Measurements from ENCODE around the gene GPC3. TPM values are rescaled to one million over a fixed set of nuclear protein-coding genes. Genes with fewer than 3 reads are reported as not detected.

GPC3 gene
- total and polyA plus RNA-seq, 2 donors (not counting 3 experiments of a cell fraction or from before 2014, with no cell fraction given) = not detected

GRCh38 chrX:133706890-133707289, 278.5 kb downstream of the GPC3 start:
- H3K4me1 ChIP-seq (ENCODE audit: control insufficient read depth, extremely low read depth, insufficient read depth, low read length) = no peaks in the 10 kb centered on the region
- BruUV-seq (replicated peaks) = no TSS peak

More at GRCh38 chrX:133706890-133707289, 278.5 kb downstream of the GPC3 start:
- Histone ChIP-seq H3K4me3 (replicated peaks in 1 of 3; ENCODE audit: insufficient read depth in 1 of 3, low read depth in 1 of 3, low read length in 3 of 3) (no peak overlapping the region), H3K9ac (replicated peaks; ENCODE audit: extremely low read depth, insufficient read depth, low read length) (no peak overlapping the region), H2AFZ (ENCODE audit: low read depth, low read length) (no peak overlapping the region), H3K36me3 (ENCODE audit: control insufficient read depth in 2 of 2, extremely low read depth in 1 of 2, insufficient read depth in 2 of 2, low read length in 2 of 2) (no peaks in the 10 kb centered on the region), H3K9me1 (replicated peaks; ENCODE audit: control insufficient read depth, extremely low read depth, insufficient read depth, low read length) (no peaks in the 10 kb centered on the region), H3K27ac (ENCODE audit: insufficient read depth, low read depth, low read length) (no peak overlapping the region), H3K4me2 (ENCODE audit: insufficient read depth, low read length) (no peak overlapping the region), H3K9me3 (replicated peaks; ENCODE audit: control insufficient read depth, insufficient read depth, low read length) (no peaks in the 10 kb centered on the region), H3K79me2 (ENCODE audit: control insufficient read depth, insufficient read depth, low read length) (no peaks in the 10 kb centered on the region), H4K20me1 (replicated peaks; ENCODE audit: control insufficient read depth, extremely low read depth, insufficient read depth, low read length) (no peaks in the 10 kb centered on the region), H3K27me3 (ENCODE audit: control insufficient read depth in 2 of 2, insufficient read depth in 2 of 2, low read length in 2 of 2) (no peaks in the 10 kb centered on the region)
- TF ChIP-seq GATA2 (IDR thresholded peaks at IDR 0.05; ENCODE audit: insufficient read depth, insufficient read length, low read depth, low read length) (no peak), MAX (IDR thresholded peaks at IDR 0.05; ENCODE audit: insufficient read depth, insufficient read length) (no peak), FOS (IDR thresholded peaks at IDR 0.05; ENCODE audit: borderline replicate concordance, insufficient read depth, low read length) (no peak), CTCF (IDR thresholded peaks at IDR 0.05; ENCODE audit: extremely low read depth in 1 of 2, insufficient read depth in 1 of 2, low read depth in 1 of 2, low read length in 2 of 2) (no peak), JUN (IDR thresholded peaks at IDR 0.05; ENCODE audit: borderline replicate concordance, insufficient read depth, insufficient read length, low read depth) (no peak), POLR2A (IDR thresholded peaks at IDR 0.05; ENCODE audit: low read depth, low read length) (no peak), EZH2 (IDR thresholded peaks at IDR 0.05; ENCODE audit: borderline replicate concordance, low read depth, low read length, severe bottlenecking) (no peak), POLR2AphosphoS5 (IDR thresholded peaks at IDR 0.05; ENCODE audit: insufficient read depth, low read depth, low read length) (no peak), MYC (IDR thresholded peaks at IDR 0.05; ENCODE audit: low read depth, low read length) (no peak)
- DNase-seq (ENCODE audit: low read depth, low spot score) (no peak), FAIRE-seq (no peak)
- CTCF ChIA-PET = no interaction called here
- intact Hi-C loops (cut with micrococcal nuclease) (no loop called here), dilution Hi-C loops (cut with MboI; ENCODE audit: extremely low pct_ligation_motif_present, low sequenced_read_pairs) (no loop called here)
- POLR2A ChIA-PET = no interaction called here
